Neuronal stem cell (in vitro differentiated cells): ENCODE results near the gene ADK.

Experiments
- DNase-seq: peaks from one replicate; pipeline ENCODE4 v3.0.0-alpha.2; 2013; ENCODE audit warnings: low spot score
- H2AFZ ChIP-seq: one replicate; pipeline ENCODE4 v1.6.1; 2013; ENCODE audit warnings: mild to moderate bottlenecking, low read length, inconsistent platforms
- H2AK5ac ChIP-seq: 2 replicates; pipeline ENCODE4 v1.6.1; 2013; ENCODE audit warnings: low read depth, mild to moderate bottlenecking, inconsistent platforms, low read length, moderate library complexity, mixed read lengths
- H2BK120ac ChIP-seq: 2 replicates; pipeline ENCODE4 v1.6.1; 2013; ENCODE audit warnings: low read depth, mild to moderate bottlenecking, inconsistent platforms, low read length, moderate library complexity, mixed read lengths
- H2BK12ac ChIP-seq: one replicate; pipeline ENCODE4 v1.6.1; 2013; ENCODE audit warnings: low read length, inconsistent platforms
- H2BK15ac ChIP-seq: 2 replicates; pipeline ENCODE4 v1.6.1; 2013; ENCODE audit warnings: mild to moderate bottlenecking, low read length, inconsistent platforms, mixed read lengths
- H2BK5ac ChIP-seq: one replicate; pipeline ENCODE4 v1.6.1; 2013; ENCODE audit warnings: inconsistent platforms, mild to moderate bottlenecking, low read length, moderate library complexity
- H3K14ac ChIP-seq: one replicate; pipeline ENCODE4 v1.6.1; 2013; ENCODE audit warnings: low read length, inconsistent platforms
- H3K18ac ChIP-seq: 2 replicates; pipeline ENCODE4 v1.6.1; 2013; ENCODE audit warnings: low read length, inconsistent platforms
- H3K23ac ChIP-seq: 2 replicates; pipeline ENCODE4 v1.6.1; 2013; ENCODE audit warnings: low read depth, mild to moderate bottlenecking, mixed read lengths, low read length, inconsistent platforms; ENCODE audit not compliant: poor library complexity
- H3K27ac ChIP-seq: replicated peaks from 3 replicates; pipeline ENCODE4 v1.5.1; 2013; ENCODE audit warnings: low read length, inconsistent platforms
- H3K27me3 ChIP-seq, 3 experiments: 2 replicates each; pipeline ENCODE4 v1.6.1; 2013; ENCODE audit warnings: low read length in 3 of 3, mild to moderate bottlenecking in 2 of 3, inconsistent platforms in 1 of 3, low read depth in 1 of 3, mixed read lengths in 1 of 3, moderate library complexity in 1 of 3; ENCODE audit not compliant: control insufficient read depth in 3 of 3, insufficient read depth in 3 of 3
- H3K36me3 ChIP-seq, 2 donors: replicated peaks in 1 of 2; 2 replicates each; pipeline ENCODE4 v1.6.1; 2013; ENCODE audit warnings: low read length in 2 of 2; ENCODE audit not compliant: control insufficient read depth in 2 of 2, insufficient read depth in 2 of 2
- H3K4ac ChIP-seq: 2 replicates; pipeline ENCODE4 v1.6.1; 2013; ENCODE audit warnings: inconsistent platforms, mild to moderate bottlenecking, low read length, moderate library complexity
- H3K4me1 ChIP-seq, 2 donors: 1 replicate in 1 of 2; 2 replicates in 1 of 2; pipeline ENCODE4 v1.6.1; 2013; ENCODE audit warnings: low read length in 2 of 2, low read depth in 1 of 2; ENCODE audit not compliant: control insufficient read depth in 2 of 2, insufficient read depth in 1 of 2
- H3K4me2 ChIP-seq: one replicate; pipeline ENCODE4 v1.6.1; 2013; ENCODE audit warnings: mild to moderate bottlenecking, low read length, inconsistent platforms; ENCODE audit not compliant: insufficient read depth, poor library complexity, severe bottlenecking
- H3K4me3 ChIP-seq, 2 donors: 2 replicates each; pipeline ENCODE4 v1.5.1; 2013; ENCODE audit warnings: low read length in 2 of 2, mild to moderate bottlenecking in 2 of 2, inconsistent platforms in 1 of 2, moderate library complexity in 1 of 2
- H3K79me1 ChIP-seq: one replicate; pipeline ENCODE4 v1.6.1; 2013; ENCODE audit warnings: low read depth, mild to moderate bottlenecking, inconsistent platforms, low read length, moderate library complexity
- H3K9ac ChIP-seq: one replicate; pipeline ENCODE4 v1.6.1; 2013; ENCODE audit warnings: mild to moderate bottlenecking, low read depth, low read length, inconsistent platforms; ENCODE audit not compliant: poor library complexity
- H3K9me3 ChIP-seq, 2 donors: replicated peaks in 1 of 2; 2 replicates each; pipeline versions ENCODE3 to v1.6.1; 2013; ENCODE audit warnings: low read length in 2 of 2, mild to moderate bottlenecking in 2 of 2, inconsistent platforms in 1 of 2, low read depth in 1 of 2, mixed read lengths in 1 of 2, moderate library complexity in 1 of 2; ENCODE audit not compliant: control insufficient read depth in 2 of 2, insufficient read depth in 1 of 2
- H4K8ac ChIP-seq: one replicate; pipeline ENCODE4 v1.6.1; 2013; ENCODE audit warnings: low read depth, mild to moderate bottlenecking, inconsistent platforms, low read length, moderate library complexity
- H4K91ac ChIP-seq: one replicate; pipeline ENCODE4 v1.6.1; 2013; ENCODE audit warnings: low read length, low read depth, mild to moderate bottlenecking, inconsistent platforms; ENCODE audit not compliant: poor library complexity
- WGBS, 2 donors: extraction: QIAGEN DNeasy Blood & Tissue Kit; methylation state at CpG; one replicate each; pipeline ENCODE4 v1.1.7; 2013; ENCODE audit warnings: missing lambda C conversion rate in 2 of 2, mixed read lengths in 1 of 2; ENCODE audit not compliant: insufficient read length in 2 of 2, insufficient replicate concordance in 1 of 2; ENCODE audit errors: extremely low coverage in 2 of 2; 5-methylcytosine and 5-hydroxymethylcytosine counted together

The ADK gene

DNA sequence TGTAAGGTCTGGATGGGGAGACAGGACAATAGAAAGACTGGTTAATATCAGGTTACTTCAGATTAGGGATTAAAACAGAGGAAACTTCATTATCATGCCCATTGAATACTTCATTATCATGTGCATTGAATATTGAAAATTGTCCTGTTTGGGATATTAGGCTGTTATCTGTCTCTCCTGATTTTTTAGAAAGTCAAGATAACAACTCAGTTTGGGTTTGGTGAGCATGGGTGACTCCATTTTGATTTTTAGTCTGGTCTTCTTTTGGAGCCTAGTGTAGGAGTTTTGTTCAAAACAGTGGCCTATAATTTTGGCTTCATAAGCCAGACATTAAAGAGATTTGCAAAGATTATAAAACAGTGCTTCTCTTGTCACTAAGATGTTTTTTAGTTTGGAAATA, 95.5 kb downstream of the ADK start:
- Histone ChIP-seq H3K4me3 (no peak overlapping the region), H3K18ac (no peak overlapping the region), H2BK12ac (no peak overlapping the region), H3K4me2 (no peak overlapping the region), H2BK5ac (no peak overlapping the region), H3K9ac (no peak overlapping the region), H2AK5ac (no peak overlapping the region), H4K91ac (no peak overlapping the region), H3K4ac (no peak overlapping the region), H2BK120ac (no peak overlapping the region), H3K23ac (no peak overlapping the region), H3K27me3 (no peaks in the 10 kb centered on the region), H2AFZ (no peak overlapping the region), H3K27ac (no peak overlapping the region), H2BK15ac (no peak overlapping the region), H3K36me3 (peaks cover 8 to 18% of the 10 kb centered on the region in 2 donors), H3K79me1 (no peaks in the 10 kb centered on the region), H3K14ac (no peak overlapping the region), H4K8ac (no peak overlapping the region), H3K9me3 (peaks cover 5 to 9% of the 10 kb centered on the region in 2 donors), H3K4me1 (no peaks in the 10 kb centered on the region)
- DNase-seq: no peak

DNA sequence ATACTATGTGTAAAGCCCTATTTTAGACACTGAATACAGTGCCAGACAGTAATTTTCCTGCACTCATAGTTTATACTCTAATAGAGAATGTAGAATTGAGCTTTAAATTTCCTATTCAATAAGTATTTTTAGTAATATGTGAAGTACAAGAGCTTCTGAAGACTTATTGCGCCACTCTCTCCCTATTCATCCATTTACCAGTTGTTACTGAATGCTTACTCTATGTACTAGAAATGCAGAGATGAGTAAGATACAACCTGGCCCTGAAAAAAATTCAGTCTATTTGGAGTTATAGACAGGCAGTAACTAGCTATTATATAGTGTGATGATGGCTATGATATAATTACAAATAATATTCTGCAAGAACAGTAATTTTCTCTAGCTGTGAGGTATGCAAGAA, 98.8 kb downstream of the ADK start:
- H3K23ac ChIP-seq: no peak overlapping the region
- no peaks in the 10 kb centered on the region for H3K36me3 ChIP-seq
- H3K9me3 ChIP-seq: no peaks in the 10 kb centered on the region
- H2BK5ac ChIP-seq: no peak overlapping the region
- no peaks in the 10 kb centered on the region for H3K27me3 ChIP-seq
- no peak for DNase-seq
- H2BK15ac ChIP-seq: no peak overlapping the region
- no peak overlapping the region for H3K9ac ChIP-seq
- H3K27ac ChIP-seq: no peak overlapping the region
- no peaks in the 10 kb centered on the region for H3K79me1 ChIP-seq
- no peak overlapping the region for H3K4me2 ChIP-seq
- no peak overlapping the region for H3K4ac ChIP-seq
- H4K91ac ChIP-seq: no peak overlapping the region
- H3K18ac ChIP-seq: no peak overlapping the region
- H3K14ac ChIP-seq: no peak overlapping the region
- no peak overlapping the region for H4K8ac ChIP-seq
- no peak overlapping the region for H2AK5ac ChIP-seq
- H2BK12ac ChIP-seq: no peak overlapping the region
- no peak overlapping the region for H2BK120ac ChIP-seq
- no peak overlapping the region for H3K4me3 ChIP-seq
- H2AFZ ChIP-seq: no peak overlapping the region
- H3K4me1 ChIP-seq: no peaks in the 10 kb centered on the region
- no CpG with 5 or more reads among the region's 1 CpG for WGBS, 2 donors

DNA sequence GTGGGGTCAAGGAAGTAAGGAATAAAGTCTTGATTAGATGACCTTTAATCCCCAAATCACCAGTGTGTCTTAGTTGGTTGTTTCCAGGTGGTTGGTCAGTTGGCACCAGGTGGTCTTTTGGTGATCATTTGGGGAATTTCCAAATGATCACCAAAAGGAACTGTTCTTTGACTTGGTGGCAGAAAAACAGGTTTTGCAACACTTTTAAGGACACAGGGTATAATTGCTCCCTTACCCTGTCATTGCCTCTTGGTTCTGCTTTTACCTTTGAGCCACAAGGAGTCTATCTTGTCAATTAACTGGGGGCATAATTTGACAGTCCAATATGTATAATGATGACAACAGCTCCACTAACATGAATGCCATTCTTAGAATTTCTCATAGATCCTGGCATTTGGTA, 104.2 kb downstream of the ADK start:
- H3K9me3 ChIP-seq: no peaks in the 10 kb centered on the region
- H2BK120ac ChIP-seq: no peak overlapping the region
- no peaks in the 10 kb centered on the region for H3K36me3 ChIP-seq
- H3K4me1 ChIP-seq: peaks cover 3 to 6% of the 10 kb centered on the region in 2 donors
- H3K4me2 ChIP-seq: no peak overlapping the region
- H3K9ac ChIP-seq: no peak overlapping the region
- H3K27ac ChIP-seq: no peak overlapping the region
- no peaks in the 10 kb centered on the region for H3K79me1 ChIP-seq
- no peak overlapping the region for H3K4ac ChIP-seq
- no peak overlapping the region for H3K4me3 ChIP-seq
- H2BK5ac ChIP-seq: no peak overlapping the region
- H4K8ac ChIP-seq: no peak overlapping the region
- H2AK5ac ChIP-seq: no peak overlapping the region
- no peak overlapping the region for H3K18ac ChIP-seq
- H2BK12ac ChIP-seq: no peak overlapping the region
- H4K91ac ChIP-seq: no peak overlapping the region
- H2AFZ ChIP-seq: no peak overlapping the region
- H2BK15ac ChIP-seq: no peak overlapping the region
- no peak overlapping the region for H3K23ac ChIP-seq
- H3K27me3 ChIP-seq: no peaks in the 10 kb centered on the region
- DNase-seq: no peak
- no peak overlapping the region for H3K14ac ChIP-seq

DNA sequence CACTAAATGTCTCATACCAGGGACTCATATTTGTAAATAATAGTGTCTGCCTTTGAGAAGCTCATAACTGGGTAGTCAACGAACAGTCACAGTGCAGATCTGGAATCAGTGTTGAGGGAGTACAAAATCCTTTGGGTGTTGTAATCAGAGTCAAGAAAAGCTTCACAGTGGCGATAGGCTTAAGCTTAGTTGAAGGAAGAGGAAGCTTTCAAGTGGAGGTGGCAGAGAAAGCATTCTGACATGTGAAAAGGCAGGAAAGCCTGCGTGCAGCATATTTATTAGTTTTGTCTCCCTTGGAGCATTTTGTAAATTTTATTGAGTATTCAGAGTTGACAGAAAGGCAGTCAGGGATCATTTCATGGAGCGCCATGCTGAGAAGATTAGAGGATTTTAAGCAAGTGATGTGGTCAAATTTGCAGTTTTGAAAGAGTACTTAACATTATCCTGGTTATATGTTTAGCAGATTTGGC, 104.9 kb downstream of the ADK start:
- Histone ChIP-seq H3K27me3 (no peaks in the 10 kb centered on the region), H4K8ac (no peak overlapping the region), H3K36me3 (no peaks in the 10 kb centered on the region), H3K79me1 (no peaks in the 10 kb centered on the region), H3K27ac (no peak overlapping the region), H2AFZ (no peak overlapping the region), H2BK12ac (no peak overlapping the region), H3K14ac (no peak overlapping the region), H3K4me2 (no peak overlapping the region), H2BK5ac (no peak overlapping the region), H3K4ac (no peak overlapping the region), H4K91ac (no peak overlapping the region), H3K9ac (no peak overlapping the region), H3K18ac (no peak overlapping the region), H2AK5ac (no peak overlapping the region), H2BK15ac (no peak overlapping the region), H3K4me3 (no peak overlapping the region), H3K9me3 (no peaks in the 10 kb centered on the region), H3K4me1 (peaks cover 3 to 6% of the 10 kb centered on the region in 2 donors), H3K23ac (no peak overlapping the region), H2BK120ac (no peak overlapping the region)
- WGBS, 2 donors: no CpG with 5 or more reads among the region's 4 CpGs
- no peak for DNase-seq
